Measurements from ENCODE around the gene CYB5B. TPM values are rescaled to one million over a fixed set of nuclear protein-coding genes. Genes with fewer than 3 reads are reported as not detected.

The CYB5B gene
- total RNA-seq, 1 donor from 2014 or later = 52.8 TPM

GRCh38 chr16:69483611-69484010, 59.2 kb downstream of the CYB5B start:
- no peak for DNase-seq (ENCODE audit: low read depth in 2 of 2)

GRCh38 chr16:69485361-69485760, 60.9 kb downstream of the CYB5B start:
- DNase-seq (ENCODE audit: low read depth in 2 of 2) = no peak

GRCh38 chr16:69485816-69486215, 61.4 kb downstream of the CYB5B start:
- no peak for DNase-seq (ENCODE audit: low read depth in 2 of 2)

GRCh38 chr16:69486272-69486671, 61.9 kb downstream of the CYB5B start:
- DNase-seq (ENCODE audit: low read depth in 2 of 2) = no peak

GRCh38 chr16:69486724-69487123, 62.3 kb downstream of the CYB5B start:
- DNase-seq (ENCODE audit: low read depth in 2 of 2) = no peak

GRCh38 chr16:69490707-69491324, 66.4 kb downstream of the CYB5B start:
- no peak for DNase-seq (ENCODE audit: low read depth in 2 of 2)

- peak; percentile 59 to 62 for DNase-seq (ENCODE audit: low read depth in 2 of 2)
These were observed 70.6 kb downstream of the CYB5B start for GRCh38 chr16:69494991-69495392.

GRCh38 chr16:69495821-69496220, 71.4 kb downstream of the CYB5B start:
- no peak for DNase-seq (ENCODE audit: low read depth in 2 of 2)

GRCh38 chr16:69496376-69496775, 72.0 kb downstream of the CYB5B start:
- DNase-seq (ENCODE audit: low read depth in 2 of 2) = no peak

- no peak for DNase-seq (ENCODE audit: low read depth in 2 of 2)
These were observed 72.5 kb downstream of the CYB5B start for GRCh38 chr16:69496896-69497295.

GRCh38 chr16:69497876-69498596, 73.6 kb downstream of the CYB5B start:
- no peak for DNase-seq (ENCODE audit: low read depth in 2 of 2)

GRCh38 chr16:69498926-69499325, 74.5 kb downstream of the CYB5B start:
- no peak for DNase-seq (ENCODE audit: low read depth in 2 of 2)

- DNase-seq (ENCODE audit: low read depth in 2 of 2) = no peak
These were observed 75.3 kb downstream of the CYB5B start for GRCh38 chr16:69499541-69500230.

- no peak for DNase-seq (ENCODE audit: low read depth in 2 of 2)
These were observed 76.1 kb downstream of the CYB5B start for GRCh38 chr16:69500496-69500895.

GRCh38 chr16:69501956-69502745, 77.7 kb downstream of the CYB5B start:
- DNase-seq (ENCODE audit: low read depth in 2 of 2) = no peak

GRCh38 chr16:69503244-69503643, 78.8 kb downstream of the CYB5B start:
- peak in 1 of 2 donors; percentile 26 for DNase-seq (ENCODE audit: low read depth in 2 of 2)

- DNase-seq (ENCODE audit: low read depth in 2 of 2) = no peak
These were observed 83.8 kb downstream of the CYB5B start for GRCh38 chr16:69508033-69508755.

GRCh38 chr16:69509125-69509524, 84.7 kb downstream of the CYB5B start:
- DNase-seq (ENCODE audit: low read depth in 2 of 2) = no peak

- DNase-seq (ENCODE audit: low read depth in 2 of 2) = no peak
These were observed 87.2 kb downstream of the CYB5B start for GRCh38 chr16:69511651-69512050.

GRCh38 chr16:69513180-69513966, 89.0 kb downstream of the CYB5B start:
- no peak for DNase-seq (ENCODE audit: low read depth in 2 of 2)

Measured in lung microvascular endothelial cell (primary cell).